HEK293 (cell line): ENCODE data around the gene CFAP119.

Source experiments
- HOXD13 ChIP-seq: sonication (generic); formaldehyde crosslinking; IDR thresholded peaks from 2 replicates; pipeline ENCODE4 v1.8.0; 2022; ENCODE audit warnings: missing genetic modification reagents, borderline replicate concordance
- KLF1 ChIP-seq: fragments of 450-650 bp; formaldehyde crosslinking; IDR thresholded peaks from 2 replicates; pipeline ENCODE4 v1.5.1; 2016; ENCODE audit warnings: missing biosample characterization, missing genetic modification characterization
- KLF10 ChIP-seq: fragments of 450-650 bp; IDR thresholded peaks from 2 replicates; pipeline ENCODE4 v1.5.1; 2018; ENCODE audit warnings: missing biosample characterization, mild to moderate bottlenecking, missing genetic modification characterization
- KLF9 ChIP-seq: fragments of 450-650 bp; formaldehyde crosslinking; IDR thresholded peaks from 2 replicates; pipeline ENCODE4 v1.5.1; 2016; ENCODE audit warnings: missing biosample characterization, missing genetic modification characterization, low read depth
- OSR2 ChIP-seq: fragments of 450-650 bp; formaldehyde crosslinking; IDR thresholded peaks from 2 replicates; pipeline ENCODE4 v1.5.1; 2016; ENCODE audit warnings: missing biosample characterization, missing genetic modification characterization
- PRDM2 ChIP-seq: fragments of 450-650 bp; formaldehyde crosslinking; IDR thresholded peaks from 2 replicates; pipeline ENCODE4 v1.5.1; 2016; ENCODE audit warnings: missing biosample characterization, missing genetic modification characterization, borderline replicate concordance
- PRDM4 ChIP-seq: fragments of 450-650 bp; formaldehyde crosslinking; IDR thresholded peaks from 2 replicates; pipeline ENCODE4 v1.5.1; 2017; ENCODE audit warnings: missing biosample characterization, missing genetic modification characterization
- SALL2 ChIP-seq: fragments of 450-650 bp; formaldehyde crosslinking; IDR thresholded peaks from 2 replicates; pipeline ENCODE4 v1.5.0; 2017; ENCODE audit warnings: missing biosample characterization, mild to moderate bottlenecking, missing genetic modification characterization, borderline replicate concordance
- ZBTB1 ChIP-seq: fragments of 450-650 bp; formaldehyde crosslinking; IDR thresholded peaks from 2 replicates; pipeline ENCODE4 v1.5.1; 2016; ENCODE audit warnings: missing biosample characterization, missing genetic modification characterization
- ZBTB44 ChIP-seq: fragments of 450-650 bp; IDR thresholded peaks from 2 replicates; pipeline ENCODE4 v1.5.1; 2018; ENCODE audit warnings: missing biosample characterization, mild to moderate bottlenecking, missing genetic modification characterization
- ZBTB48 ChIP-seq: fragments of 450-650 bp; formaldehyde crosslinking; IDR thresholded peaks from 2 replicates; pipeline ENCODE4 v1.5.1; 2016; ENCODE audit warnings: missing biosample characterization, missing genetic modification characterization
- ZFHX2 ChIP-seq: fragments of 450-650 bp; formaldehyde crosslinking; conservative IDR thresholded peaks from 2 replicates; pipeline ENCODE4 v1.5.1; 2016; ENCODE audit warnings: missing biosample characterization, missing genetic modification characterization
- ZFP3 ChIP-seq: fragments of 450-650 bp; formaldehyde crosslinking; IDR thresholded peaks from 2 replicates; pipeline ENCODE4 v1.5.1; 2016; ENCODE audit warnings: low read depth, missing biosample characterization, missing genetic modification characterization
- ZNF112 ChIP-seq: fragments of 450-650 bp; formaldehyde crosslinking; IDR thresholded peaks from 2 replicates; pipeline ENCODE4 v1.5.0; 2017; ENCODE audit warnings: missing biosample characterization, missing genetic modification characterization
- ZNF157 ChIP-seq: fragments of 450-650 bp; formaldehyde crosslinking; IDR thresholded peaks from 2 replicates; pipeline ENCODE4 v1.5.1; 2016; ENCODE audit warnings: missing biosample characterization, missing genetic modification characterization
- ZNF221 ChIP-seq: fragments of 450-650 bp; formaldehyde crosslinking; IDR thresholded peaks from 2 replicates; pipeline ENCODE4 v1.5.1; 2017; ENCODE audit warnings: missing biosample characterization, missing genetic modification characterization, borderline replicate concordance
- ZNF423 ChIP-seq: fragments of 450-650 bp; formaldehyde crosslinking; IDR thresholded peaks from 2 replicates; pipeline ENCODE4 v1.5.1; 2016; ENCODE audit warnings: missing biosample characterization, missing genetic modification characterization
- ZNF449 ChIP-seq: fragments of 450-650 bp; formaldehyde crosslinking; IDR thresholded peaks from 2 replicates; pipeline ENCODE4 v1.5.1; 2017; ENCODE audit warnings: missing biosample characterization, mild to moderate bottlenecking, missing genetic modification characterization, moderate library complexity
- ZNF501 ChIP-seq: fragments of 450-650 bp; formaldehyde crosslinking; IDR thresholded peaks from 2 replicates; pipeline ENCODE4 v1.5.1; 2016; ENCODE audit warnings: missing biosample characterization, missing genetic modification characterization
- ZNF639 ChIP-seq: fragments of 450-650 bp; formaldehyde crosslinking; IDR thresholded peaks from 2 replicates; pipeline ENCODE4 v1.5.1; 2016; ENCODE audit warnings: missing biosample characterization, missing genetic modification characterization
- ZNF843 ChIP-seq: fragments of 450-650 bp; formaldehyde crosslinking; IDR thresholded peaks from 2 replicates; pipeline ENCODE4 v1.5.1; 2016; ENCODE audit warnings: missing biosample characterization, missing genetic modification characterization
- ZSCAN23 ChIP-seq: fragments of 450-650 bp; formaldehyde crosslinking; IDR thresholded peaks from 2 replicates; pipeline ENCODE4 v1.5.1; 2016; ENCODE audit warnings: missing biosample characterization, missing genetic modification characterization
- ZSCAN5A ChIP-seq: fragments of 450-650 bp; formaldehyde crosslinking; IDR thresholded peaks from 2 replicates; pipeline ENCODE4 v1.5.1; 2016; ENCODE audit warnings: missing biosample characterization, missing genetic modification characterization

Gene CFAP119

GRCh38 chr16:30740364-30741251 is 21.3 kb downstream of the CFAP119 start (continued):
- TF ChIP-seq ZSCAN5A (tag by site-specific recombination) (no peak), ZBTB48 (0 out of 2 replicates have a peak, but pooled peaks have one; percentile 26), ZBTB44 (tag by site-specific recombination) (no peak), ZNF449 (tag by site-specific recombination) (0 out of 2 replicates have a peak, but pooled peaks have one; percentile 33), PRDM4 (no peak), ZSCAN23 (tag by site-specific recombination) (no peak), HOXD13 (CRISPR knock-in tag) (no peak), OSR2 (no peak), ZNF157 (tag by site-specific recombination) (no peak), ZBTB1 (tag by site-specific recombination) (no peak), PRDM2 (tag by site-specific recombination) (no peak), ZNF423 (tag by site-specific recombination) (no peak), ZNF843 (tag by site-specific recombination) (no peak), KLF9 (tag by site-specific recombination) (peak; percentile 83), ZNF501 (tag by site-specific recombination) (no peak), ZNF221 (tag by site-specific recombination) (no peak), ZNF112 (tag by site-specific recombination) (no peak), ZNF639 (tag by site-specific recombination) (peak; percentile 12; the same call in 1 of the 2 replicates), SALL2 (tag by site-specific recombination) (no peak), ZFHX2 (tag by site-specific recombination) (no peak), KLF10 (tag by site-specific recombination) (peak; percentile 61), KLF1 (tag by site-specific recombination) (peak; percentile 93), ZFP3 (no peak)
